ENCODE results near the gene KCNK18. TPM values are rescaled to one million over a fixed set of nuclear protein-coding genes. Genes with fewer than 3 reads are reported as not detected.

KCNK18 gene
- total and polyA plus RNA-seq, 2 experiments from 2014 or later = not detected

DNA sequence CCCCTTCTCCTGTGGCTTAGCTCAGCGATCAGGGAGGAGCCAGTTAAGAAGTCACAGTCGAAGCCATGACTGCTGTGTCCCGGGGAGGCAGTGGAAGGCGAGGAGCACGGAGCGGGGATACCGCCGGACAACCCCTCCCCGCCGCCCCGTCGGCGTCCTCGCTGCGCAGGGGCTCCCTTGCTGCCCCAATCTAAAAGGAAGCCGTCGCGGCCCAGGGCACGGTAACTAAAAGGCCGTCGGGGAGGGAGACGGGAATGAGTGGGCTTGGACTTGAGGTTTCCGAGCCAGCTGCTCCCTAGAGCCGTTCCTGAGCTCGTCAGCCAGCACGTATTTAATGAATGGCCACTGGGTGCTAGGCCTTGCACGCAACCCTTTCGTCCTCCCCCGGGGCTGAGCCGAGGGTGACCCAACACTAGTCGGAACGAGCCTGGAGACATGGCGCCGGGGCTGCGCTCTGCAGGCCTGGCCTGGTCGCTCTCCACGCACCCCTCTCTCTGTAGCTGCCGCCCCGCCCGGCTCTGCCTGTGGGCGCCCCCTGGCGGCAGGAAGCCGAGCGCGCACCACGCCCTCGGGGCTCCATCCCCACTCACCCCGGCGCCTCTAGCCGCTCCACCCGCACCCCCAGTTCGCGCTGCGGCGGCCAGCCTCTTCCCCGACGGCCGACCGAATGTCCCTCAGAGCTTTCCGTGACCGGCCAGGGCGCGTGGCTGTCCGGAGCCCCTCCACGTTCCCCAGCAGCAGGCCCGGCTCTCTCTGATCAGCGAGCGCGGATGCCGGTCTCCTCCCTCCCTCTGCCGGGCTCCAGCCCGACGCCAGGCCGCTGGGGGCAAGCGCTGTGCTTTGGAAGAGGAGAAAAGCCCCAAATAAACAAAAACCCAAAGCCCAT, 29.3 kb upstream of the KCNK18 start:
- no peak overlapping the region for H3K27ac ChIP-seq (ENCODE audit: low read depth)
- no peaks in the 10 kb centered on the region for H3K79me2 ChIP-seq (replicated peaks; ENCODE audit: insufficient read depth)
- H3F3A ChIP-seq (replicated peaks; ENCODE audit: low read depth) = 0 out of 2 replicates have a peak, but pooled peaks cover 6% of the 10 kb centered on the region
- peak; percentile 70 for ATAC-seq
- peaks cover 25% of the 10 kb centered on the region for H3K4me1 Mint-ChIP-seq
- no peaks in the 10 kb centered on the region for H3K36me3 ChIP-seq (ENCODE audit: insufficient read depth)
- H4K20me1 ChIP-seq (replicated peaks; ENCODE audit: insufficient read depth) = peaks cover 12% of the 10 kb centered on the region
- TF ChIP-seq, protein P1, sequence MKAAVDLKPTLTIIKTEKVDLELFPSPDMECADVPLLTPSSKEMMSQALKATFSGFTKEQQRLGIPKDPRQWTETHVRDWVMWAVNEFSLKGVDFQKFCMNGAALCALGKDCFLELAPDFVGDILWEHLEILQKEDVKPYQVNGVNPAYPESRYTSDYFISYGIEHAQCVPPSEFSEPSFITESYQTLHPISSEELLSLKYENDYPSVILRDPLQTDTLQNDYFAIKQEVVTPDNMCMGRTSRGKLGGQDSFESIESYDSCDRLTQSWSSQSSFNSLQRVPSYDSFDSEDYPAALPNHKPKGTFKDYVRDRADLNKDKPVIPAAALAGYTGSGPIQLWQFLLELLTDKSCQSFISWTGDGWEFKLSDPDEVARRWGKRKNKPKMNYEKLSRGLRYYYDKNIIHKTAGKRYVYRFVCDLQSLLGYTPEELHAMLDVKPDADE (IDR thresholded peaks at IDR 0.05) = no peak
- TF ChIP-seq, protein P2, sequence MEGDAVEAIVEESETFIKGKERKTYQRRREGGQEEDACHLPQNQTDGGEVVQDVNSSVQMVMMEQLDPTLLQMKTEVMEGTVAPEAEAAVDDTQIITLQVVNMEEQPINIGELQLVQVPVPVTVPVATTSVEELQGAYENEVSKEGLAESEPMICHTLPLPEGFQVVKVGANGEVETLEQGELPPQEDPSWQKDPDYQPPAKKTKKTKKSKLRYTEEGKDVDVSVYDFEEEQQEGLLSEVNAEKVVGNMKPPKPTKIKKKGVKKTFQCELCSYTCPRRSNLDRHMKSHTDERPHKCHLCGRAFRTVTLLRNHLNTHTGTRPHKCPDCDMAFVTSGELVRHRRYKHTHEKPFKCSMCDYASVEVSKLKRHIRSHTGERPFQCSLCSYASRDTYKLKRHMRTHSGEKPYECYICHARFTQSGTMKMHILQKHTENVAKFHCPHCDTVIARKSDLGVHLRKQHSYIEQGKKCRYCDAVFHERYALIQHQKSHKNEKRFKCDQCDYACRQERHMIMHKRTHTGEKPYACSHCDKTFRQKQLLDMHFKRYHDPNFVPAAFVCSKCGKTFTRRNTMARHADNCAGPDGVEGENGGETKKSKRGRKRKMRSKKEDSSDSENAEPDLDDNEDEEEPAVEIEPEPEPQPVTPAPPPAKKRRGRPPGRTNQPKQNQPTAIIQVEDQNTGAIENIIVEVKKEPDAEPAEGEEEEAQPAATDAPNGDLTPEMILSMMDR (conservative IDR thresholded peaks at IDR 0.05; ENCODE audit: low read depth in 2 of 2) = peak; percentile 64 to 76
- TF ChIP-seq POLR2AphosphoS5 (IDR thresholded peaks at IDR 0.05; ENCODE audit: low read depth) (no peak), EZH2 (IDR thresholded peaks at IDR 0.05; ENCODE audit: low read depth, unreplicated experiment) (peak; percentile 85), ZNF114 (CRISPR knock-in tag; IDR thresholded peaks at IDR 0.05) (no peak), JUNB (IDR thresholded peaks at IDR 0.05; ENCODE audit: unreplicated experiment) (no peak), ZNF331 (CRISPR knock-in tag; IDR thresholded peaks at IDR 0.05; ENCODE audit: low read depth) (no peak)
- TF ChIP-seq, protein P3, sequence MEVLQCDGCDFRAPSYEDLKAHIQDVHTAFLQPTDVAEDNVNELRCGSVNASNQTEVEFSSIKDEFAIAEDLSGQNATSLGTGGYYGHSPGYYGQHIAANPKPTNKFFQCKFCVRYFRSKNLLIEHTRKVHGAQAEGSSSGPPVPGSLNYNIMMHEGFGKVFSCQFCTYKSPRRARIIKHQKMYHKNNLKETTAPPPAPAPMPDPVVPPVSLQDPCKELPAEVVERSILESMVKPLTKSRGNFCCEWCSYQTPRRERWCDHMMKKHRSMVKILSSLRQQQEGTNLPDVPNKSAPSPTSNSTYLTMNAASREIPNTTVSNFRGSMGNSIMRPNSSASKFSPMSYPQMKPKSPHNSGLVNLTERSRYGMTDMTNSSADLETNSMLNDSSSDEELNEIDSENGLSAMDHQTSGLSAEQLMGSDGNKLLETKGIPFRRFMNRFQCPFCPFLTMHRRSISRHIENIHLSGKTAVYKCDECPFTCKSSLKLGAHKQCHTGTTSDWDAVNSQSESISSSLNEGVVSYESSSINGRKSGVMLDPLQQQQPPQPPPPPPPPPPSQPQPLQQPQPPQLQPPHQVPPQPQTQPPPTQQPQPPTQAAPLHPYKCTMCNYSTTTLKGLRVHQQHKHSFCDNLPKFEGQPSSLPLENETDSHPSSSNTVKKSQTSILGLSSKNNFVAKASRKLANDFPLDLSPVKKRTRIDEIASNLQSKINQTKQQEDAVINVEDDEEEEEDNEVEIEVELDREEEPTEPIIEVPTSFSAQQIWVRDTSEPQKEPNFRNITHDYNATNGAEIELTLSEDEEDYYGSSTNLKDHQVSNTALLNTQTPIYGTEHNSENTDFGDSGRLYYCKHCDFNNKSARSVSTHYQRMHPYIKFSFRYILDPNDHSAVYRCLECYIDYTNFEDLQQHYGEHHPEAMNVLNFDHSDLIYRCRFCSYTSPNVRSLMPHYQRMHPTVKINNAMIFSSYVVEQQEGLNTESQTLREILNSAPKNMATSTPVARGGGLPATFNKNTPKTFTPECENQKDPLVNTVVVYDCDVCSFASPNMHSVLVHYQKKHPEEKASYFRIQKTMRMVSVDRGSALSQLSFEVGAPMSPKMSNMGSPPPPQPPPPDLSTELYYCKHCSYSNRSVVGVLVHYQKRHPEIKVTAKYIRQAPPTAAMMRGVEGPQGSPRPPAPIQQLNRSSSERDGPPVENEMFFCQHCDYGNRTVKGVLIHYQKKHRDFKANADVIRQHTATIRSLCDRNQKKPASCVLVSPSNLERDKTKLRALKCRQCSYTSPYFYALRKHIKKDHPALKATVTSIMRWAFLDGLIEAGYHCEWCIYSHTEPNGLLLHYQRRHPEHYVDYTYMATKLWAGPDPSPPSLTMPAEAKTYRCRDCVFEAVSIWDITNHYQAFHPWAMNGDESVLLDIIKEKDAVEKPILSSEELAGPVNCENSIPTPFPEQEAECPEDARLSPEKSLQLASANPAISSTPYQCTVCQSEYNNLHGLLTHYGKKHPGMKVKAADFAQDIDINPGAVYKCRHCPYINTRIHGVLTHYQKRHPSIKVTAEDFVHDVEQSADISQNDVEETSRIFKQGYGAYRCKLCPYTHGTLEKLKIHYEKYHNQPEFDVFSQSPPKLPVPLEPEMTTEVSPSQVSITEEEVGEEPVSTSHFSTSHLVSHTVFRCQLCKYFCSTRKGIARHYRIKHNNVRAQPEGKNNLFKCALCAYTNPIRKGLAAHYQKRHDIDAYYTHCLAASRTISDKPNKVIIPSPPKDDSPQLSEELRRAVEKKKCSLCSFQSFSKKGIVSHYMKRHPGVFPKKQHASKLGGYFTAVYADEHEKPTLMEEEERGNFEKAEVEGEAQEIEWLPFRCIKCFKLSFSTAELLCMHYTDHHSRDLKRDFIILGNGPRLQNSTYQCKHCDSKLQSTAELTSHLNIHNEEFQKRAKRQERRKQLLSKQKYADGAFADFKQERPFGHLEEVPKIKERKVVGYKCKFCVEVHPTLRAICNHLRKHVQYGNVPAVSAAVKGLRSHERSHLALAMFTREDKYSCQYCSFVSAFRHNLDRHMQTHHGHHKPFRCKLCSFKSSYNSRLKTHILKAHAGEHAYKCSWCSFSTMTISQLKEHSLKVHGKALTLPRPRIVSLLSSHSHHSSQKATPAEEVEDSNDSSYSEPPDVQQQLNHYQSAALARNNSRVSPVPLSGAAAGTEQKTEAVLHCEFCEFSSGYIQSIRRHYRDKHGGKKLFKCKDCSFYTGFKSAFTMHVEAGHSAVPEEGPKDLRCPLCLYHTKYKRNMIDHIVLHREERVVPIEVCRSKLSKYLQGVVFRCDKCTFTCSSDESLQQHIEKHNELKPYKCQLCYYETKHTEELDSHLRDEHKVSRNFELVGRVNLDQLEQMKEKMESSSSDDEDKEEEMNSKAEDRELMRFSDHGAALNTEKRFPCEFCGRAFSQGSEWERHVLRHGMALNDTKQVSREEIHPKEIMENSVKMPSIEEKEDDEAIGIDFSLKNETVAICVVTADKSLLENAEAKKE (CRISPR knock-in tag; IDR thresholded peaks at IDR 0.05) = no peak
- peak overlapping the region; percentile 63 for H3K4me3 ChIP-seq
- no peaks in the 10 kb centered on the region for H3K36me3 Mint-ChIP-seq (ENCODE audit: low read depth)
- H3K27ac Mint-ChIP-seq = no peak overlapping the region
- peak; percentile 84 for DNase-seq (ENCODE audit: low spot score)
- peaks cover 100% of the 10 kb centered on the region for H3K27me3 ChIP-seq (ENCODE audit: insufficient read depth)
- peaks cover 96% of the 10 kb centered on the region for H3K27me3 Mint-ChIP-seq (ENCODE audit: insufficient read depth, low read depth, poor library complexity)
- no peaks in the 10 kb centered on the region for H3K9me2 ChIP-seq (ENCODE audit: insufficient read depth)
- H3K4me1 ChIP-seq (ENCODE audit: insufficient read depth) = peaks cover 15% of the 10 kb centered on the region
- peak overlapping the region; percentile 86 for H3K4me2 ChIP-seq
- H2AFZ ChIP-seq = peak overlapping the region; percentile 88
- no peaks in the 10 kb centered on the region for H3K9me3 Mint-ChIP-seq
- H3K4me3 Mint-ChIP-seq = peak overlapping the region; percentile 69
